WERI-Rb-1 (cell line): Measurements from ENCODE around the gene APBA1.

ENCODE experiments used
- DNase-seq: peaks from one replicate; pipeline ENCODE4 v3.0.0-alpha.2; 2020
- H3K27ac ChIP-seq: fragments of 250-450 bp; sonication (Bioruptor Pico); 2 replicates; pipeline ENCODE4 v1.5.1; 2020; ENCODE audit warnings: mild to moderate bottlenecking, moderate library complexity
- H3K27me3 ChIP-seq: fragments of 250-450 bp; sonication (Bioruptor Pico); 2 replicates; pipeline ENCODE4 v1.5.1; 2021; ENCODE audit warnings: mild to moderate bottlenecking, low read depth, moderate library complexity; ENCODE audit not compliant: insufficient read depth, severe bottlenecking
- H3K36me3 ChIP-seq: fragments of 250-450 bp; sonication (Bioruptor Pico); 2 replicates; pipeline ENCODE4 v1.5.1; 2020; ENCODE audit warnings: mild to moderate bottlenecking, moderate library complexity
- H3K4me3 ChIP-seq: 2 replicates; pipeline ENCODE4 v1.5.1; 2011; ENCODE audit warnings: low read depth, mild to moderate bottlenecking, control low read depth, low read length
- H3K9me3 ChIP-seq: fragments of 250-450 bp; sonication (Bioruptor Pico); 2 replicates; pipeline ENCODE4 v1.5.1; 2021; ENCODE audit warnings: mild to moderate bottlenecking, moderate library complexity; ENCODE audit not compliant: severe bottlenecking
- TF ChIP-seq, protein P1 (sequence below): IDR thresholded peaks from 2 replicates; pipeline ENCODE4 v1.5.1; 2011; ENCODE audit warnings: low read depth, mild to moderate bottlenecking, control low read depth, inconsistent platforms, low read length

The APBA1 gene

DNA sequence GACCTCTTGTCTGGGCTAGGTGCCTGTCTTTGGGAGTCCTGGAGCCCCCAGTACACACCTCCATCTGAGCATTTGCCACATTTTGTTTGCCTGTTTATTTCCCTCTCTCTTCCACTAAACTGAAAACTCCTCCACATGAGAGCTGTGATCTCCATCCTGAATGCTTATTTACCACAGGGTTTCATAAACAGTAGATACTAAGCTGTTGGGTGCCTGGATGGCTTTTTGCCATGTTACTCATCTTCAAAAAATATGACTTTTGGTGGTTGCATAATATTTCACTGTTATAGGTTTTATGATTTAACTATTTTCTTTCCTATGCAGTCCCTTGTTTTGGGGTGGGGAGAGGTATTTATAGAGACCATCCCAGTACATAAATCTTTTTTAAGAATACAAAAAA, 99.6 kb downstream of the APBA1 start:
- H3K36me3 ChIP-seq: no peaks in the 10 kb centered on the region
- H3K4me3 ChIP-seq: no peak overlapping the region
- no peak overlapping the region for H3K27ac ChIP-seq
- no peaks in the 10 kb centered on the region for H3K27me3 ChIP-seq
- TF ChIP-seq, protein P1, sequence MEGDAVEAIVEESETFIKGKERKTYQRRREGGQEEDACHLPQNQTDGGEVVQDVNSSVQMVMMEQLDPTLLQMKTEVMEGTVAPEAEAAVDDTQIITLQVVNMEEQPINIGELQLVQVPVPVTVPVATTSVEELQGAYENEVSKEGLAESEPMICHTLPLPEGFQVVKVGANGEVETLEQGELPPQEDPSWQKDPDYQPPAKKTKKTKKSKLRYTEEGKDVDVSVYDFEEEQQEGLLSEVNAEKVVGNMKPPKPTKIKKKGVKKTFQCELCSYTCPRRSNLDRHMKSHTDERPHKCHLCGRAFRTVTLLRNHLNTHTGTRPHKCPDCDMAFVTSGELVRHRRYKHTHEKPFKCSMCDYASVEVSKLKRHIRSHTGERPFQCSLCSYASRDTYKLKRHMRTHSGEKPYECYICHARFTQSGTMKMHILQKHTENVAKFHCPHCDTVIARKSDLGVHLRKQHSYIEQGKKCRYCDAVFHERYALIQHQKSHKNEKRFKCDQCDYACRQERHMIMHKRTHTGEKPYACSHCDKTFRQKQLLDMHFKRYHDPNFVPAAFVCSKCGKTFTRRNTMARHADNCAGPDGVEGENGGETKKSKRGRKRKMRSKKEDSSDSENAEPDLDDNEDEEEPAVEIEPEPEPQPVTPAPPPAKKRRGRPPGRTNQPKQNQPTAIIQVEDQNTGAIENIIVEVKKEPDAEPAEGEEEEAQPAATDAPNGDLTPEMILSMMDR: no peak
- no peak for DNase-seq
- H3K9me3 ChIP-seq: no peaks in the 10 kb centered on the region

GRCh38 chr9:69571032-69571431, 101.1 kb downstream of the APBA1 start:
- no peak overlapping the region for H3K27ac ChIP-seq
- no peaks in the 10 kb centered on the region for H3K27me3 ChIP-seq
- H3K4me3 ChIP-seq: no peak overlapping the region
- TF ChIP-seq, protein P1: no peak
- no peak for DNase-seq
- no peaks in the 10 kb centered on the region for H3K9me3 ChIP-seq
- no peaks in the 10 kb centered on the region for H3K36me3 ChIP-seq

DNA sequence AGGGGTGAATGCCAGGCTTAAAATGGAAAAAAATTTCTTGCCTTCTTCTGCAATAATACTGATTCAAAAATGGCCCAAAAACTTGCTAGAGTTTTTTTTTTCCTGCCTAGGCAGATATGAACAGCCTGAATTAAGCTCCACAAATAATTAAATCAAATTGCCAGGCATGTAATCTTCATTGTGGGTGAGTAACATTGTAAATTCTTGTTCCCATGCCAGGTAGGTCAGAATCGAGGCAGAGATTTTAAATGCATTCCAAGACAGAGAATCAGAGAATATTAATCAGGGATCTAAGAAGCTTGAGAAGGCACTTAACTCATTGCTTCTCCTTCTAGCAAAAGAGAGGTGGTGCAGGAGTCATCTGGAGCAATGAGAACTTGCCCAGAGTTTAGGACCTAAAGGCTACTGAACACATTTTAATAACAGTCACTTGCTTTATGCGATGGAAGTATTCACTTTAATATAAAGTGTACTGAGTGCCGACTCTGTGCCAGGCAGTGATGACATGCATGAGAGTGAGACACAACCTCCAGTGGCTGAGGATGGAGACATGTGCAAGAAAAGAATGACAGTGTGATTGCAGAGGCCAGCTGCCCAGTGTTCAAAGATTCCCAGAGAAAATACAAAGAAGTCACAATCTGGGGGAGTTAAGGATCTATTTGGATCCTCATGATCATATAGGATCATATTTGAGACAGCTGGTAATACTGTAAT, 102.3 kb downstream of the APBA1 start:
- Histone ChIP-seq H3K36me3 (no peaks in the 10 kb centered on the region), H3K27ac (no peak overlapping the region), H3K27me3 (no peaks in the 10 kb centered on the region), H3K9me3 (no peaks in the 10 kb centered on the region), H3K4me3 (no peak overlapping the region)
- TF ChIP-seq, protein P1: no peak
- DNase-seq: no peak

GRCh38 chr9:69564557-69564956, 107.6 kb downstream of the APBA1 start:
- Histone ChIP-seq H3K27me3 (no peaks in the 10 kb centered on the region), H3K4me3 (no peak overlapping the region), H3K9me3 (no peaks in the 10 kb centered on the region), H3K27ac (no peak overlapping the region), H3K36me3 (no peaks in the 10 kb centered on the region)
- TF ChIP-seq, protein P1: no peak
- no peak for DNase-seq

DNA sequence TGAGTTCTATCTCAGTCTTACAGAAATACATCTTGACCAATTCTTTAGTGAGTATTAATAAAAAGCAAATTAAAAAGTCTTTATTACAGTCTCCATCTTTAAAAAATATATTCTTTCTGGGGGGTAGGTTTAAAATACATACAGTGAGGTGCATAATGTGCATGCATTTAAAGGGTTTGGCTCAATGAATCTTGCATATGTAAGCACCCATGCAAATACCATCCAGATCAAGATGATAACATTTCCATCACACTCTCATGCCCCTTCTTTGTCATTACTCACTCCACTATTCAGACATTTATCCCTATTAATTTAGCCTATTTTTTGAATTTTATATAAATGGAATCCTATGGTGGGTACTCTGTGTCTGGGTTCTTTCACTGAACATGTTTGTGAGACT, 113.0 kb downstream of the APBA1 start:
- H3K27ac ChIP-seq: no peak overlapping the region
- no peak for DNase-seq
- H3K27me3 ChIP-seq: no peaks in the 10 kb centered on the region
- no peaks in the 10 kb centered on the region for H3K9me3 ChIP-seq
- no peak overlapping the region for H3K4me3 ChIP-seq
- TF ChIP-seq, protein P1: no peak
- H3K36me3 ChIP-seq: no peaks in the 10 kb centered on the region

GRCh38 chr9:69556707-69557106, 115.5 kb downstream of the APBA1 start:
- H3K36me3 ChIP-seq: no peaks in the 10 kb centered on the region
- H3K27me3 ChIP-seq: no peaks in the 10 kb centered on the region
- H3K27ac ChIP-seq: no peak overlapping the region
- no peak for DNase-seq
- H3K9me3 ChIP-seq: no peaks in the 10 kb centered on the region
- H3K4me3 ChIP-seq: no peak overlapping the region
- TF ChIP-seq, protein P1: no peak
